Effector memory CD8-positive, alpha-beta T cell (primary cell): Measurements from ENCODE around the gene C1QL2.

ENCODE experiments used
- ATAC-seq: fragments of 150-1000 bp; cut with Tn5 transposase; replicated peaks from 2 replicates; pipeline ENCODE4 v1.10.0; 2021; ENCODE audit warnings: mild to moderate bottlenecking, moderate library complexity
- DNase-seq, 3 experiments: peaks; one replicate each; pipeline ENCODE4 v3.0.0; 2021
- H3K27ac Mint-ChIP-seq, 2 donors: one replicate each; pipeline ENCODE4 v1.8.0; 2022; ENCODE audit warnings: mild to moderate bottlenecking in 2 of 2, mixed read lengths in 2 of 2, moderate library complexity in 2 of 2
- H3K27me3 Mint-ChIP-seq, 2 donors: one replicate each; pipeline ENCODE4 v1.8.0; 2022; ENCODE audit warnings: mixed read lengths in 2 of 2
- H3K36me3 Mint-ChIP-seq: one replicate; pipeline ENCODE4 v1.8.0; 2022; ENCODE audit warnings: mild to moderate bottlenecking, moderate library complexity, mixed read lengths; ENCODE audit not compliant: insufficient read depth
- H3K4me1 Mint-ChIP-seq, 2 donors: one replicate each; pipeline ENCODE4 v1.8.0; 2022; ENCODE audit warnings: low read depth in 2 of 2, mixed read lengths in 2 of 2
- H3K4me3 Mint-ChIP-seq, 2 donors: one replicate each; pipeline ENCODE4 v1.8.0; 2022; ENCODE audit warnings: mild to moderate bottlenecking in 2 of 2, mixed read lengths in 2 of 2, moderate library complexity in 2 of 2
- H3K9me3 Mint-ChIP-seq, 2 donors: one replicate each; pipeline ENCODE4 v1.8.0; 2022; ENCODE audit warnings: mixed read lengths in 2 of 2

C1QL2 gene

DNA sequence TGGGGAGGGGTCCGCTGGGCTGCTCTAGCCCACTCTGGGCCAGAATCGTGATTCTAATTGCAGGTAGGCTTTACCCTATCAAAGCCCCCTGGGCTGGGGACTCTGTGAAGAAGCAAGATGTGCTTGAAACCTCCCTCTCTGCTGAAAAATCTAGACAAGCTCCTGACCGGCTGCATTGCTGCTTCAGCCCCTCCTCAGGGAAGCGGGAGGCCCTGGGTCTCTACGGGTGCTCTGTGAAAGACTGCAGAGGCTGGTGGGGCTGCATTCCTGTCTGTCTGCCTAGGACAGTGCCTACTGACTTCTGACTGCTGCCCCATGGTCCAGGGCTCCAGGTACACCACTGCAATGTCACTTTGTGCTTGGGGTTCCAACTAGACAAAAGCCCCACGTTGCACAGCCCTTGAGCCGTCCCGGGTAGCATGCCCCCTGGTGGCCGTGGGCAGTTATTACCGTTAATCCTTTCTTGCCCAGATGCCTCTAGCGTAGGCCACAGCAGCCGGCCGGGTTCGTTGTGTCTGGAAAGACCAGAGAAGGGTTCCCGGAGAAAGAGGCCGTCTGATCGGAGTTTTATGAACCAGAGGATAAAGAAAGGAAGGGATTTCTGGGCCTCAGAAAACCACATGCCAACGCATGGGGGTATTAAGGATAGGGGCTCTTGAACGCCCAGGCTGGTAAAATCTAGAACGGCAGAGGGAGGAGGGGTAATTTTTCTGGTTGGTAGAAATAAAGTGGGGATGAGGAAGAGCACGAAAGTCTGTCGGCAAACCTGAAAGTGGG, 15.9 kb upstream of the C1QL2 start:
- ATAC-seq (peak; percentile 29), DNase-seq (peak; percentile 8 to 21 (median 19))
- Mint-ChIP-seq H3K9me3 (no peaks in the 10 kb centered on the region), H3K4me3 (no peak overlapping the region), H3K27me3 (peaks cover 0 to 27% of the 10 kb centered on the region in 2 donors), H3K36me3 (no peaks in the 10 kb centered on the region), H3K27ac (no peak overlapping the region), H3K4me1 (no peaks in the 10 kb centered on the region)

DNA sequence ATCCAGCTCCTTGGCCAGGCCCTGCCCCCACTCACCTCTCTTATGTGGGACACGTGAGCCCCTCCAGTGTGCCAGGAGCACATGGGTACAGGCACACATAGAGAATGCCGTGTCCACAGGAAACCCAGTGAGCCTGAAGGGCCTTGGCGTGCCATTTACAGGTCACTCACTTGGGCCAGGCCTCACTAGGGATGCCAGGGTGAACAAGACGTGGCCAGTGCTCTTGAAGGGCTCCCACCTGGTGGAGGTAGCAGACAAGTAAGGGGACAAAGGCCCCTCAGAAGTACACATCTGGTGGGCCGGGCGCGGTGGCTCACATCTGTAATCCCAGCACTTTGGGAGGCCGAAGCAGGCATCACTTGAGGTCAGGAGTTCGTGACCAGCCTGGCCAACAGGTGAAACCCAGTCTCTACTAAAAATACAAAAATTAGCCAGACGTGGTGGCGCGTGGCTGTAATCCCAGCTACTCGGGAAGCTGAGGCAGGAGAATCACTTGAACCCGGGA, 15.1 kb upstream of the C1QL2 start:
- no peaks in the 10 kb centered on the region for H3K36me3 Mint-ChIP-seq
- ATAC-seq: no peak
- no peak overlapping the region for H3K27ac Mint-ChIP-seq
- H3K4me3 Mint-ChIP-seq: no peak overlapping the region
- H3K9me3 Mint-ChIP-seq: no peaks in the 10 kb centered on the region
- H3K4me1 Mint-ChIP-seq: no peaks in the 10 kb centered on the region
- peaks cover 7 to 31% of the 10 kb centered on the region in 2 donors for H3K27me3 Mint-ChIP-seq
- no peak for DNase-seq

DNA sequence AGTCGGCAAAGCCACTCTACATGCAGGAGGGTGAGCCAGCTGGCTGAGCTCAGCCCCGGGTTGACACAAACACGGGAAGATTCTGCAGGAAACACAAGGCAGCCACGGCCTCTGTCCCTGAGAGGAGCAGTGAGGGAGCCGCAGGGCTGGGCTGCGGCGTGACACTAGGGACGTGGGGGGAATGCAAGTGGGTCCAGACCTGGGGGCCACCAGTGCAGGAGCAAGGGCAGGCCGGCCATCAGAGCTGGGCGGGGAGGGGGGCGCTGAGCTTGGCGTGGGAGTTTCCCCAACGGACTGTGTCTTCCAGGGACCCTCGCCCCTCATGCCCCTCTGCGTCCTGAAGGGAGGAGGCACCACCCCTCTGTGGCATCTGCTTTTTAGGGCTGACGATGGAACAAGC, 12.0 kb upstream of the C1QL2 start:
- H3K9me3 Mint-ChIP-seq: no peaks in the 10 kb centered on the region
- H3K4me1 Mint-ChIP-seq: no peaks in the 10 kb centered on the region
- H3K36me3 Mint-ChIP-seq: no peaks in the 10 kb centered on the region
- no peak overlapping the region for H3K27ac Mint-ChIP-seq
- ATAC-seq (no peak), DNase-seq (no peak)
- no peak overlapping the region for H3K4me3 Mint-ChIP-seq
- peaks cover 25 to 51% of the 10 kb centered on the region in 2 donors for H3K27me3 Mint-ChIP-seq

DNA sequence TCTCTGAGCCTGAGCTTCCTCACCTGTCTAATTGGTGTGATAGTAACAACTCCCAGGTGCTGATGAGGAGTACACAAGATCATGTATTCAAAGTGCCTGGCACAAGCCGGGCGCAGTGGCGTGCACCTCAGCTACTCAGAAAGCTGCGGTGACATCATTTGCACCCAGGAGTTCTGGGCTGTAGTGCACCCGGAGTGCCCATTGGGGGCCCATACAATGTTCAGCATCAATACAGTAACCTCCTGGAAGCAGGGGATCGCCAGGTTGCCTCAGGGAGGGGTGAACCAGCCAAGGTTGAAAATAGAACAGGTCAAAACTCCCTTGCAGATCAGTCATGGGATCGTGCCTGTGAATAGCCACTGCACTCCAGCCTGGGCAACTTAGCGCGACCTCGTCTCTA, 11.2 kb upstream of the C1QL2 start:
- H3K36me3 Mint-ChIP-seq: no peaks in the 10 kb centered on the region
- H3K4me3 Mint-ChIP-seq: no peak overlapping the region
- H3K4me1 Mint-ChIP-seq: no peaks in the 10 kb centered on the region
- no peak for ATAC-seq
- no peaks in the 10 kb centered on the region for H3K9me3 Mint-ChIP-seq
- H3K27ac Mint-ChIP-seq: no peak overlapping the region
- H3K27me3 Mint-ChIP-seq: peaks cover 25 to 54% of the 10 kb centered on the region in 2 donors
- no peak for DNase-seq

DNA sequence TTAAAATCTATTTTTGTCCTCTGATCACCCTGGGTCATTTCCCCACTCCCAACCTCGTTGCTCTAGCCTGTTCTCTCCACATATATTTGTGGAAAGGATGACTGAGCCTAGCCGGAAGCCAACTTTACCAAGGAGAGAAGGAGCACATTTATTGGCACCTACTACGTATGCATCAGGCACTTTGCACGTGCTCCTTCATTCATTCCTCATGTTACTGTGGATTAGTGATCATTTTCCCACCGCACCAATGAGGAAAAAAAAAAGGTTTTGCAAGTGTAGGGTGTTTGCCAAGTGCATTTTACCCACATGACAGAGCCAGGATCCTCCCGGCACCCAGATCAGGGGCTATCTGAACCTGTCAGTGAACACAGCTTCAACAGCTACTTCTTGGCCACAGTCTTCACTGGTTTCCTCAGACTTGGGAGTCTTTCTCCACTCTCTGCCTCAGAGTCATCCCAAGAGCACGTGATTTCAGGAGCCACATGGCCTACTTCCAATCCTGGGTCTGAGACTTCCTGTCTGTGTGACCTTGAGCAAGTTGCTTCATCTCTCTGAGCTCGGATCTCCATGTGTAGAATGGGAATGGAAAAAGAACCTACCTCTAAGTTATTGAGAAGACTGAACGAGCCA, 1.9 kb upstream of the C1QL2 start:
- peaks cover 35 to 56% of the 10 kb centered on the region in 2 donors for H3K27me3 Mint-ChIP-seq
- DNase-seq (no peak), ATAC-seq (no peak)
- no peaks in the 10 kb centered on the region for H3K9me3 Mint-ChIP-seq
- H3K27ac Mint-ChIP-seq: no peak overlapping the region
- peaks cover 3% of the 10 kb centered on the region for H3K36me3 Mint-ChIP-seq
- H3K4me3 Mint-ChIP-seq: no peak overlapping the region
- H3K4me1 Mint-ChIP-seq: peaks cover 0 to 2% of the 10 kb centered on the region in 2 donors

DNA sequence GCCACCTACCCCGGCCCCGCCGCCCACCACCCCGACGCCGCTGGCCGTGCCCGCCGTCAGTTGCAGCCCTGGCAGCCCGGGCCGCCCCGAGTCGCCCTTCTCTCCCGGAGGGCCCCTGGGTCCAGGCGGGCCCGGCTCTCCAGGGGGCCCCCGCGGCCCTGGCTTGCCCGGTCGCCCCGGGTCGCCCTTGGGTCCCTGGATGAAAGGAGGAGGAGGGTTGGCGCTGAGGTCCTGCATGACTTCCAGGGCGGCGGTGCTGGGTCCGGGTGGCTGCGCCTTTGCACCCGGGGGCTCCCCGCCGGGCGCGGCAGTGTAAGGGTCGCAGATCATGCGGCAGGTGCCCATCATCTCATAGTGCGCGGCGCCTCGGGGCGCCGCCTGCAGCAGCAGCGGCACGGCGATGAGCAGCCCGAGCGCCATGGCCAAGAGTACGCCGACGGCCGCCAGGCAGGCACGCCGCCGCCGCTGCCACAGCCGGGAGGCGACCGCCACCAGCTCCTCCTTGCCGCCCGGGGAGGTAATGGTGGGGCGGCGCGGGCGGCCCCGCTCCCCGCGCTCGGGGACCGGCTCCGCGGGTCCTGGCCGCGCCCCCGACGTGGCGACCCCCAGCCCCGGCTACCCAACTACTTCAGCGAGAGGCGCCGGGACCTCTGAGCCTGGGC, 570 bp downstream of the C1QL2 start:
- Mint-ChIP-seq H3K4me3 (no peak overlapping the region), H3K27ac (no peak overlapping the region), H3K36me3 (peaks cover 3% of the 10 kb centered on the region), H3K4me1 (peaks cover 0 to 2% of the 10 kb centered on the region in 2 donors), H3K27me3 (peaks cover 48 to 66% of the 10 kb centered on the region in 2 donors), H3K9me3 (no peaks in the 10 kb centered on the region)
- ATAC-seq (no peak), DNase-seq (no peak)

DNA sequence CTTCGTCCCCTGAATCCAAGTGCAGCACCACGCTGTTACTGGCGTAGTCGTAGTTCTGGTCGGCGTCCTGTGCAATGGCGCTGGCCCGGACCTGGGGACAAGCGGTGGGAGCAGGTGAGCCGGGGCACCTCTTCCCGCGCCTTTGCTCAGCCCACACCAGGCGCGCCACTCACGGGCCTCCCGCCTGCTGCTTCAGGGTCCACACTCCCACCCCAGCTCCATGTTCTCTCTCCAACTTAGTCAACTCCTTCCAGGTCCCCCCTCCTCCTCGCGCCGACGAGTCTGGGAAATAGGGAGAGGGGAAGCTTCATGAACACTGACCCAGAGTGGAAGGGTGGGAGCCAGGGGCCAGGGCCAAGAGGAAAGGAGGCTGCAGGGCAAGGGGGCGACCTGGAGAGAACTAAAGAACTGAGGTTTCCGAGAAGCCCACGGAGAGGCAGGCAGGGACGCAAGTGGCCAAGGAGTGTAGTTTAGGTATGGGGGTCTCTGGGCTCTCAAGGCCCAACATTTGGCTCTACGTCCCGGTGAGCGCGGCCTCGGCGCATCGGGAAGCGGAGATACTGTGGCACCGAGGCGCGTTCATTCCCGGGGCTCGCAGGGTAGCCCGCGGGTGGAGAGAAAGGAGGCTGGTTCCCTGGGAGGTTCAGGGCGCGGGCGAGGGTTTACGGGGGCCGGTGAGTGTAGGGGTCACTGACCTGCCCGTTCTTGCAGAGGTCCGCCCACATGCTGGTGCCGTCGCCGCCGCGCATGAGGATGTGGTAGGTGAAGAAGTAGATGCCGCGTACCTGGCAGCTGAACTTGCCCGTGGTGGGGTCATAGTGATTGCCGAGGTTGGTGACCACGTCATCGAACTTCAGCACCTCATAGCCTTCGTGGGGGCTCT, 1.4 kb downstream of the C1QL2 start:
- H3K4me1 Mint-ChIP-seq: peaks cover 0 to 2% of the 10 kb centered on the region in 2 donors
- no peak overlapping the region for H3K4me3 Mint-ChIP-seq
- H3K27me3 Mint-ChIP-seq: peaks cover 46 to 64% of the 10 kb centered on the region in 2 donors
- ATAC-seq: no peak
- no peak overlapping the region for H3K27ac Mint-ChIP-seq
- no peaks in the 10 kb centered on the region for H3K9me3 Mint-ChIP-seq
- DNase-seq: no peak
- H3K36me3 Mint-ChIP-seq: peaks cover 3% of the 10 kb centered on the region

DNA sequence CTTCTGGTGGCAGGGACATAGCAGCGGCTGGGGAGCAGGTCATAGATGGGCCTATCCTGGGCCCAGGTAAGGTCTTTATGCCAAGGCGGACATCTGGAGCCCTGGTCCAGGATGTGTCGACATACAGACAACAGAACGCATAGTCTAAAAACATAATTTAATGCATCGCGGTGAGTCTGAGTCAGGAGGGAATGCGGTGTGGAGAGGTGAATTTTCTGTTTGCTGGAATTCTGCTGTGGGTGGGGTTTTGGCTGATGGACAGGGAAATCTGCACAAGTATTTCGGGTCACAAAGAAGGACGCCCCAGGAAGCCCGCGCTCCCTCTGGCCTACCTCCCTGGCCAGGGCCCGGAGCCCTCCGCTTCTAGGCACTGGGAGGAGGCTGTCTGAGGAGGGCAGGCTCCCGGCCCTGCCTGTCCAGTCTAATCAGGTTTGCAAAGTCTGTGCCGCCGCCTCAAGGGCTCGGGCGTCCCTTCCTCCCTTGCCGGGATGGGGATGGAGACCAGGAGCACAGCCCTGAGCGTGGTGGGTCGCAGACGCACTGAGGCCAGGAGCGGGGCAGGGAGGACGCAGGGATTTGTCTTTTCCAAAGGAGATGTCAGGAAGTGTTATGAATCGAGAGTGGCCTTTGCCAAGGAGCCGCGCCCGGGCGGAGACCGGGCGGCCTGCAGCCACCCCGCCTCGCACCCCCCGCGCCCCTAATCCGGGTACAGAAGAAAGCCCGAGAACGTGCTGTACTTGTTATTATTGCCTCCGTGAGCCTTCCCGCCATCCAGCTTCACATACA, 2.3 kb downstream of the C1QL2 start:
- H3K27ac Mint-ChIP-seq: no peak overlapping the region
- no peaks in the 10 kb centered on the region for H3K9me3 Mint-ChIP-seq
- no peak overlapping the region for H3K4me3 Mint-ChIP-seq
- H3K27me3 Mint-ChIP-seq: peaks cover 41 to 64% of the 10 kb centered on the region in 2 donors
- H3K36me3 Mint-ChIP-seq: peaks cover 3% of the 10 kb centered on the region
- ATAC-seq (no peak), DNase-seq (no peak)
- H3K4me1 Mint-ChIP-seq: peaks cover 0 to 2% of the 10 kb centered on the region in 2 donors

DNA sequence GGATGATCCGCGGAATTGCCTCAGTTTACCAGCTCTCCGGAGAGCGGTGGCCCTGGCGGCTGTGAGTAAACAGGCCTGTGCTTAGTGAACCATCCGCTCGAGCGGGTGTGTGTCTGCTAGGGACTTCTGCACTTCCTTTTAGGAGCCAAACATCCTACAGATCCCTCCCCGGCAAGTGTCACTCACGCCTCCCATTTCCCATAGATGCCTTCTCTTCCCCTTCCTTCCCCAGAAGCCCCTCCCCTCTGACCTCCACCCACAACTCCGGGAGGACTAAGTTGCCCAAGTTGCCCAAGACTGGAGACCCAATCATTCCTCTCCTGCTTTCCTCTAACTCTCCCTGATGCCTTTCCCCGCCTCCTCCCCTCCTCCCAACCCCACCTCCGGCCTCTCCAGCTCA, 2.9 kb downstream of the C1QL2 start:
- H3K27me3 Mint-ChIP-seq: peaks cover 44 to 71% of the 10 kb centered on the region in 2 donors

DNA sequence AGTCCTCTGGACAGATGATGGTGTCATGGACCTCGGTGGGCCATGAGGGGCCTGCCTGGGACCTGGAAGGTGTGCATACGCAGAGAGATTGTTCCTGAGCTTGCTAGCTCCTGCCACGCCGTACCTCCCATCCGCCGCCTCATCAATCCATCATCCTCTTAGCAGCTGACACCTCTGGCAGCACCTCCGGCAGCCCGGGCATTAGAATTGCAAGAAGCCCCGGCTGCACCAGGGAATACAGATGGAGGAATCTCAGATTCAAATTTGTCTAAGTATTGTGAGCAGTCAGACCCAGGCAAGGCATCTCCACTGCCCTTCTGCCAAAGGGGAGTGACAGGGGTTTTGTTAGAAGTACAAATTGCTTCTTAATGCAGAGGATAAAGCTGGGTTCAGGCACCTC, 4.5 kb downstream of the C1QL2 start:
- Mint-ChIP-seq H3K36me3 (peaks cover 3% of the 10 kb centered on the region), H3K4me3 (no peak overlapping the region), H3K27me3 (peaks cover 51 to 77% of the 10 kb centered on the region in 2 donors), H3K4me1 (peaks cover 0 to 2% of the 10 kb centered on the region in 2 donors), H3K9me3 (no peaks in the 10 kb centered on the region), H3K27ac (no peak overlapping the region)
- no peak for DNase-seq
- no peak for ATAC-seq

More for the DNA sequence above, 2.9 kb downstream of the C1QL2 start:
- Mint-ChIP-seq H3K4me3 (no peak overlapping the region), H3K4me1 (peaks cover 0 to 2% of the 10 kb centered on the region in 2 donors), H3K27ac (no peak overlapping the region), H3K36me3 (peaks cover 3% of the 10 kb centered on the region), H3K9me3 (no peaks in the 10 kb centered on the region)
- DNase-seq: no peak
- no peak for ATAC-seq

DNA sequence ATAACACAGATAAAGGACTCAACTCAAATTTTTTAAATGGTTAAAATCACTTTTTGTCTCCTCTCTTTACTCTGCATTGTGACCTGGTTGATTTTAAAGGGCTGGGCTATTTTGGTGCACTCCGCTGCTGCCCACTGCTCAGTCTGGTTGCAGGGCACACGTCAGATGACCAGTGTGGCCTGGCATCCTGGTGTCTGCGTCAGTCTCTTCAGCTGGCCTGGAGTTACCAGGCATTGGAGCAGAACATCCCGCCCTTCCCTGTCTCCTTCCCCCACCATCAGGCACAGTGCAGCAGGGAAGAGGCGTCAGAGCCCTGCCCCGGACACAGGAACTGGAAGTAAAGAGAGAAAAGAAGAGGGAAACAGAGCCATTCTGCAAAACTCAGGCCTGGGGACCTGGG, 8.9 kb downstream of the C1QL2 start:
- H3K27me3 Mint-ChIP-seq: peaks cover 23 to 67% of the 10 kb centered on the region in 2 donors
- no peak for ATAC-seq

More for the DNA sequence above, 8.9 kb downstream of the C1QL2 start:
- H3K27ac Mint-ChIP-seq: no peak overlapping the region
- H3K4me3 Mint-ChIP-seq: no peak overlapping the region
- no peak for DNase-seq
- H3K4me1 Mint-ChIP-seq: no peaks in the 10 kb centered on the region
- H3K9me3 Mint-ChIP-seq: no peaks in the 10 kb centered on the region
- no peaks in the 10 kb centered on the region for H3K36me3 Mint-ChIP-seq
